IPS DF 19.7 (cell line): Measurements from ENCODE around the gene PSMB11.

Source experiments
- DNase-seq: peaks from one replicate; pipeline ENCODE4 v3.0.0-alpha.2; 2013; ENCODE audit warnings: low read depth, low spot score

PSMB11 gene

GRCh38 chr14:23085458-23085857 is 43.4 kb downstream of the PSMB11 start:
- DNase-seq = no peak

DNA sequence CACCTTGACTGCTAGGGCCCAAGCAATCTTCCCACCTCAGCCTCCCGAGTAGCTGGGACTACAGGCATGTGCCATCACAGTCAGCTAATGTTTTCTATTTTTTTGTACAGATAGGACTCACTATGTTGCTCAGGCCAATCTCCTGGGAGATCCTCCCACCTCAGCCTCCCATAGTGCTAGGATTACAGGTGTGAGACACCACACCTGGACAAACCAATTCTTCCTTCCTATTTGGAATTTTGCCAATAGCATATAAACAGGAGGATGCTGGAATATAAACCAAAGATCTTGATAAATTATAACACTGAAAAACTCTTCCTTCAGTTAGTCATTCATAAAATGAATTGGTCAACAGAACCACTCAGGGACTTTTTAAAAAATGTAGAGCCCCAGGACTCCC is 44.6 kb downstream of the PSMB11 start:
- no peak for DNase-seq

DNA sequence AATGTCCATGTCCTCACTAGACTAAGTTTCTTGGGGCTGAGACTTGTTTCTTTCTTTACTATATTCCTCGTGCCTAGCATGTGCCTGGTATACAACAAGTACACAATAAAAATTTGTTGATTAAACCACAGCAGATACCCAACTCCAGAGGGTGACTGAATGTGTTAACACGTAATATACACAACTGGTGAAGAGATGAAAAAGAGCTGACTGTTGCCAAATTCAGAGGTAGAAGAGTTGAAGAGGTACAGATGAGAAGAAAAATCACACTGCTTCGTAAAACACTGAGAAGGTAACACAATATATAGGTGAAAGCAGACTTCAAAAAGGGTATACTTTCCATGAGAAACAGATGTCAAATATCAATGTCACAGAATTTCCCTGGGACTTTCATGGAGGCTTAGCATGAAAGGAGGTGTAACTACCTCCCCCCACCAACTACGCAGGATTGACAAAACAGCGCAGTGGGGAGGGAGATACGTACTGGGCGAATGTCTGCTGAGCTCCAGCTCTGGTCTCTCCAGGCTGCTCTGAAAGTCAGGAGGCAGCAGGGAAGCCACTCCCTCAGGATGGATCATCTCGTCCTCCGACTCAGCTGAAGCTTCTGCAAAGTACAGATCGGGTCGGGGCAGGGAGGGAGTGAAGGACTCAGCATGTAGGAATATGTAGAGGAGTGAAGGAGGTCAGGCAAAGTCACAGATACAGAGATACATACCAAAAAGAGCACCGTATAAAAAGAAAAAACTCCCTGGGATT is 47.7 kb downstream of the PSMB11 start:
- DNase-seq = no peak

- DNase-seq = no peak
Measured at GRCh38 chr14:23090254-23090636, 48.2 kb downstream of the PSMB11 start.

GRCh38 chr14:23091294-23092225 is 49.5 kb downstream of the PSMB11 start:
- no peak for DNase-seq

DNA sequence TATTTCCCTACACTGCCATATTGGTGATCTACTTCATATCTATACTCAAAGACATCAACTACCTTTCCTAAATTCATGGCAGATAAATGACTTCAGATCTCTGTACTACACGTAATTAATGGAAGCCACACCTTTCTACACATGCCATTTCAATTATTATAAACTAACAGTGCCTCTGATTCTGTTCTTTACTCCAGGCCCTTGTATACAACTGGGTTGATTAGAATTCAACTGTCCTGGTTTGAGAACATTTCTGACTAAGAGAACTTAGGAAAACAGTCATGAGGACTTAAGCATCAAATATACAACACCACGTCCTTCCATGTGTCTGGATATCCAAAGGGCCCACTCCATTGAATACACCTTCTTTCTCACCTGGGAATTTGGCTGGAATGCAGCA is 51.1 kb downstream of the PSMB11 start:
- no peak for DNase-seq

GRCh38 chr14:23093526-23093925 is 51.5 kb downstream of the PSMB11 start:
- DNase-seq = no peak
